GM10266 (cell line): Measurements from ENCODE around the gene DLGAP1.

Source experiments
- DNase-seq: peaks from one replicate; pipeline ENCODE4 v3.0.0; 2012; ENCODE audit errors: extremely low spot score
- TF ChIP-seq, protein P1 (sequence below): IDR thresholded peaks from 2 replicates; pipeline ENCODE4 v1.5.1; 2012; ENCODE audit warnings: mild to moderate bottlenecking, low read depth; ENCODE audit not compliant: control insufficient read depth, insufficient read depth; ENCODE audit errors: missing control alignments

DLGAP1 gene

DNA sequence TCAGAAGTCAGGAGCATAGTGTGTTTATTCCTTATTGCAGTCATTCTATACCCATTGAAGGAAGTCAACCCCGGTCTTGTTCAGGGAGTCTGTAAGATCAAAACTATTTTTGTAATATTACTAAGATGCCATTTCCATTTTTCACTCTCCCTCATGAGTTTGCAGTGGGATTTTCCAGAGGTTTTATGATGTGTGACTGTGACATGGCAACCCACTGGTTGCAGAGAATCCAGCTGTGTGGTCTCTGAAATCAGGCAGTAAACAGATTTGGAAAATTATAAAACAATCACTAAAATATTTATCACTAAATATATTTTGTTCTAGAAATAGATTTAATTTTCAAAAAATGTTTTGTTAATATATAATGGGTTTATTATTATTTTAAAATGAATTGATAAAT, 38.1 kb downstream of the DLGAP1 start:
- TF ChIP-seq, protein P1, sequence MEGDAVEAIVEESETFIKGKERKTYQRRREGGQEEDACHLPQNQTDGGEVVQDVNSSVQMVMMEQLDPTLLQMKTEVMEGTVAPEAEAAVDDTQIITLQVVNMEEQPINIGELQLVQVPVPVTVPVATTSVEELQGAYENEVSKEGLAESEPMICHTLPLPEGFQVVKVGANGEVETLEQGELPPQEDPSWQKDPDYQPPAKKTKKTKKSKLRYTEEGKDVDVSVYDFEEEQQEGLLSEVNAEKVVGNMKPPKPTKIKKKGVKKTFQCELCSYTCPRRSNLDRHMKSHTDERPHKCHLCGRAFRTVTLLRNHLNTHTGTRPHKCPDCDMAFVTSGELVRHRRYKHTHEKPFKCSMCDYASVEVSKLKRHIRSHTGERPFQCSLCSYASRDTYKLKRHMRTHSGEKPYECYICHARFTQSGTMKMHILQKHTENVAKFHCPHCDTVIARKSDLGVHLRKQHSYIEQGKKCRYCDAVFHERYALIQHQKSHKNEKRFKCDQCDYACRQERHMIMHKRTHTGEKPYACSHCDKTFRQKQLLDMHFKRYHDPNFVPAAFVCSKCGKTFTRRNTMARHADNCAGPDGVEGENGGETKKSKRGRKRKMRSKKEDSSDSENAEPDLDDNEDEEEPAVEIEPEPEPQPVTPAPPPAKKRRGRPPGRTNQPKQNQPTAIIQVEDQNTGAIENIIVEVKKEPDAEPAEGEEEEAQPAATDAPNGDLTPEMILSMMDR, result no peak
- DNase-seq, result no peak

DNA sequence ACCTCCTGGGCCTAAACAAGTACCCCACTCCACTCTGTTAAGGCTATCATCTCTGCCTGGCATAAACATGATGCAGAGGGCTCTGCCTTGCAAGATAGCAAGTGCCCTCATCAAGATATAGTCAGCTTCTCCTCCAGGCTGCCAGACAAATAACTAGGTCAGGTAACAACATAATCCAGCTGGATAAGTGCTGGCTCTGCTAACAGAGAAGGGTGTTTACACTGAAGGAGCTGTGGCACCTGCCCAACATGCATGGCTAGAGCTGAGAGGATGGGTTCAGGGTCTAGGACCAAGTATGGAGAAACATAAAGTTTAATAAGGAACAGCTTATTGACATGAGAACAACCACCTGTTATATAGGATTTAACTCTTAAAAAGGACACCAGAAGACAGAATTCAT, 42.8 kb downstream of the DLGAP1 start:
- TF ChIP-seq, protein P1, result no peak
- DNase-seq, result no peak

DNA sequence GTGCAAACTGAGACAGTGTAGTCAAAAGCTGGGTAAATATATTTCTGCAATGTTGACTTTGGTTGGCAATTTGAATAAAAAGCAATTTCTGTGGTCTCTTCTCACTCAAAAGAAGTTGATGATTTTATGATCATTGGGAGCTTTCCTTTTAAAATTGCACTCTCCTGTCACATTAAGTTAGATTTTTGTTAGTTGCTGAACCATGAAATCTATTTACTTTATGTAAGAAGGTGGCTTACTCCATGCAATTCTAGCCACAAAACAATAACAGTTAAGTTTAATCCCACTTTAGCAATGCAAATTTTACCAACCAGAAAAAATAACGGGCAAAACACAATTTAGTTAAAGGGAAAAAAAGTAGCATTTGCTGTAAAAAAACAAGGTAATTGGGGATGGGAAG, 48.3 kb downstream of the DLGAP1 start:
- TF ChIP-seq, protein P1, result no peak

DNA sequence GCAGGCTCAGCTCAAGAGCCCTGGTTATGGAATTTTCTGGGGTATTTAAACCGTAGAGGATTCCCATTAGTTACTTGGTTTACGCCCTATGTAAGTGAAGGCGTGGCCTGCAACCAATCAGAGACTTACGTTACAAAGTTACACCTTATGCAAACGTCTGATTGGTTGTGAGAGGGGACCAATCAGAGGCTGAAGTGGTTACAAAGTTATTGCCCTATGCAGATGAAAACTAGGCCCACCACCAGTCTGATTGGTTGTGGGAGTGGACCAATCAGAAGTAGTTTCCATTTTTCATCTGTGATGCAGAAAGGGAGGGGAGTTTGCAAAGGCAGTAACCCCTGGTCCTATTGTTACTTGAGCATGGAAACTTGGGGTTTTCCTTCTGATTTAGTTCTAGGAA, 49.1 kb downstream of the DLGAP1 start:
- TF ChIP-seq, protein P1, result no peak
- DNase-seq, result no peak

More for the DNA sequence above, 48.3 kb downstream of the DLGAP1 start:
- DNase-seq, result no peak

DNA sequence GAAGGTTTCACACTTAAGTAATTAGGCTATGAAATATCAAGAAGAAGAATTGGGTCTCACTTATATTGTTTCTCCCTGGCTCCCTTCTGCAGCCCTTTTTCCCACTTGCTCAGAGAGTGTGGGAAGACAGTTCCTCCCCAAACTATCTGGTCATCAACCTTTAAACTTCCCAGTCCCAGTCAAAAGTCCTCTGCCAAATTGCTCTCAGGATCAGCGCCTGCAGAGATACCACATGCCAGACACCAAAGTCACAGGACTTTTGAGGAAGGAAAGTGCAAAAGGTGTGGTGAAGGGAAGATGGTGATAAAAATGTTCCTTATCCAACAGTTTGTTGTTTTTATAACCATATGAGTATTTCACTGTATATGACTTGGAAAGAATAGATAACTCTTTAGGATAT, 51.3 kb downstream of the DLGAP1 start:
- TF ChIP-seq, protein P1, result no peak
- DNase-seq, result no peak

DNA sequence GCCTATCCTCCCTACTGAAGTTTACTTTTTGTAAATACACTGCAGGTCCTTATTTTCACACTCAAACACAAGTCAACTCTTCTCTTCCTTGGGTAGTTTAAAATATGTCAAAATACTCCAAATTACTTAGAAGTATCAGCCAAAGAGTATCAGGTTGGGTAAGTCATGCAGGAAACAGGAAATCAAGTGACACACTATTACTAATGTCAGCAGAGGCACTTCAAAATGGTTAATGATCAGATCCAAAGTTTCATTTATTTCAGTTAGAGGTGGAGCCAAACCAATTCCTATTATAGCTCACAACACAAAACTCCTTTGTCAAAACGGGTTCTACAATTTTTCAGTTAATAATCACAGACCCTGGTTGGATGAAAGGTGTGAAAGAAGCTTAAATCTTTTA, 54.2 kb downstream of the DLGAP1 start:
- DNase-seq, result no peak
- TF ChIP-seq, protein P1, result no peak

DNA sequence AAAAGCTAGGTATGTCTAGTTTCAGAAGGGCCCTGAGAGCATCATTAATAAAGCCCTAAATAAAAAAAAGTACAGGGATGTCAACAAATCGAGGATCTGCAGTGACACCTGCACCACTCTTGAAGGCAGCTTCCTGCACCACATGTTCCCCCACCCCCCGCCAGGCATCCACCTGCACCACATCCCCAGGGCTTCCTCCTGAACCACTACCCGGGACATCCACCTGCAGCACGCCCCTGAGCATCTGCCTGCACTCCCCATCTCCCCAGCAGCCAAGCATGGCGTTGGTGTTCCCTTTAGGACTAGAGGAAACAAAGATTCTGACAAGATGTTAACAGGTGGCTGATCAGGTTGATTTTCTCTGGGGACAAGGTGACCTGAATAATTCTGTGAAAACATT, 55.2 kb downstream of the DLGAP1 start:
- no peak for DNase-seq
- TF ChIP-seq, protein P1, result no peak

DNA sequence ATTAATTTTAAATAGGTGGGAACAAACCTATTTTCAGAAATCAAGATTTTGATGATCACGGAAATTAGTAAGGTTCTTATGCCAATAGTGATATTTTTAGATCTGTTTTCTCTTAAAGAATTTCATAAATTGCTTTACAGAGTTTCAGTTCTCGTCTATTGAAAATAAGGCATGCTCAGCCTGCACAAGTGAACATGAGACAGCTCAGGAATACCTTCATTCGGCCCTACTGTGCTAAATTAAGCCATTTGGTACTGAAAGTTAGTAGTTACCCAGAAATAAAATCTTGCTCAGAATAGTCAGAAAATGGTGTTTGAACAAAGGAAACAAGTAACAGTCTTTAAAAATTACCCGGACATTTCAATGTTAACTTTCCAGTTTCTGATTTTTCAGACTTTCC, 60.4 kb downstream of the DLGAP1 start:
- TF ChIP-seq, protein P1, result no peak
- DNase-seq, result no peak
